ENCODE measurements around the gene SH3TC1.

Gene SH3TC1

DNA sequence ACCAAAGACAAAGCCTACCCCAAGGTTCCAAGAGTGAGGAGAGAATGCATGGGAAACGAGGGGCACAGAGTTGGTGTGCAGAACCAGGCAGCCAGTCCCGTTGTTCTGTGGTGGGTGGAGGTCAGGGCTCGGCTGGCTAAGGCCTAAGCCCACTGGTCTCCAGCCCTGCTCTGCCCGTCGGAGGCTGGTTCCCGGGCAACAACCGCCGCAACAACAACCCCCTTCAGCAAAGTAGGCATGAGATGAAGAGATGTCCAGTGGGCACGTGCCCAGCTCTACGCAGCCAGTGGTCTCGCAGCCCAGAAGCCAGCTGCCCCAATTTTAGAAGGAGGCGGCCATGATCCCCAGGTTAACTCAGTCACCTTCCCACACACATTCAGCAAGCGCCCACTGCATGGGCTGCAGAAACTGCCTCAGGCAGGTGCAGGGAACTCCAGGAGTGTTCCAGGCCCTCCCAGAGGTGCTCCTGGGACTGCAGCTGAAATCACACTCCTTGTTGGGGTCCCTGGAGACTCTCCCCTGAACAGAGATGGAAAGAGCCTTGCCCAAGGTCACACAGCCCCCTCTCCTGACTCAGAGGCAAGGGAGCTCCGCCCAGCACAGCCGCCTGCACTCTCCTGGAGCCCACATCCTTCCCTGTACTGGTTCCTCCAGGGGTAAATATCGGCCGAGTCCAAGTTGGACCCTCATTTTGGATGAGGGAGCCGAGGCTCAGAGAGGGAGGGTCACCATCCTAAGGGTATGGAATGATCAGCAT lies 45.1 kb downstream of the SH3TC1 start:
- TF ChIP-seq, protein P1, sequence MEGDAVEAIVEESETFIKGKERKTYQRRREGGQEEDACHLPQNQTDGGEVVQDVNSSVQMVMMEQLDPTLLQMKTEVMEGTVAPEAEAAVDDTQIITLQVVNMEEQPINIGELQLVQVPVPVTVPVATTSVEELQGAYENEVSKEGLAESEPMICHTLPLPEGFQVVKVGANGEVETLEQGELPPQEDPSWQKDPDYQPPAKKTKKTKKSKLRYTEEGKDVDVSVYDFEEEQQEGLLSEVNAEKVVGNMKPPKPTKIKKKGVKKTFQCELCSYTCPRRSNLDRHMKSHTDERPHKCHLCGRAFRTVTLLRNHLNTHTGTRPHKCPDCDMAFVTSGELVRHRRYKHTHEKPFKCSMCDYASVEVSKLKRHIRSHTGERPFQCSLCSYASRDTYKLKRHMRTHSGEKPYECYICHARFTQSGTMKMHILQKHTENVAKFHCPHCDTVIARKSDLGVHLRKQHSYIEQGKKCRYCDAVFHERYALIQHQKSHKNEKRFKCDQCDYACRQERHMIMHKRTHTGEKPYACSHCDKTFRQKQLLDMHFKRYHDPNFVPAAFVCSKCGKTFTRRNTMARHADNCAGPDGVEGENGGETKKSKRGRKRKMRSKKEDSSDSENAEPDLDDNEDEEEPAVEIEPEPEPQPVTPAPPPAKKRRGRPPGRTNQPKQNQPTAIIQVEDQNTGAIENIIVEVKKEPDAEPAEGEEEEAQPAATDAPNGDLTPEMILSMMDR (IDR thresholded peaks at IDR 0.05; ENCODE audit: insufficient read depth, missing control alignments) = no peak
- no peak for FAIRE-seq
- no peak for DNase-seq (ENCODE audit: insufficient read length, low spot score)

DNA sequence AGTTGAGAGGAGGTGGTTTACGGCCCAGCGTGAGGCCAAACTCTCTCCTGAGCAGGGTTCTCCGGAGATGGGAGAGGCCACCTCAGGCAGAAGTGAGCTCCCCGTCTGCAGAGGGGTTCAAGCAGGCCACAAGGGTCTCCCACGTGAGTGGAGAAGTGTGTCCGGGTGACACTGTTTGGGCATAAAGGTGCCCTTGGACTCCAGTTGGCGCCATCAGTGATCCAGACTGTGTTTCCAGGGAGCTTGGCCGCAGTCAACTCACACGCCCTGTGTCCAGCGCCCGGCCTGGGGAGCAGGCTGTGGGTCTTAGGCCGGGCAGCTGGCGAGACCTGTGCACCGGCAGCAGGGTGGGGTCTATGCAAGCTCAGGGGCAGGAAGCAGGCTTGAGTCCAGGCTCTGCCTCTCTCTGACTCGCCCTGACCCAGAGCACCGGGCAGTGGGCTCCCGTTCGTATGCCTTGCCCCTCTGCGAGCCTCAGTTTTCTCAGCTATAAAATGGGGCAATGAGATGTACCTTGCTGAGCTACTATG lies 45.9 kb downstream of the SH3TC1 start:
- TF ChIP-seq, protein P1 (IDR thresholded peaks at IDR 0.05; ENCODE audit: insufficient read depth, missing control alignments) = no peak
- no peak for DNase-seq (ENCODE audit: insufficient read length, low spot score)
- no peak for FAIRE-seq

DNA sequence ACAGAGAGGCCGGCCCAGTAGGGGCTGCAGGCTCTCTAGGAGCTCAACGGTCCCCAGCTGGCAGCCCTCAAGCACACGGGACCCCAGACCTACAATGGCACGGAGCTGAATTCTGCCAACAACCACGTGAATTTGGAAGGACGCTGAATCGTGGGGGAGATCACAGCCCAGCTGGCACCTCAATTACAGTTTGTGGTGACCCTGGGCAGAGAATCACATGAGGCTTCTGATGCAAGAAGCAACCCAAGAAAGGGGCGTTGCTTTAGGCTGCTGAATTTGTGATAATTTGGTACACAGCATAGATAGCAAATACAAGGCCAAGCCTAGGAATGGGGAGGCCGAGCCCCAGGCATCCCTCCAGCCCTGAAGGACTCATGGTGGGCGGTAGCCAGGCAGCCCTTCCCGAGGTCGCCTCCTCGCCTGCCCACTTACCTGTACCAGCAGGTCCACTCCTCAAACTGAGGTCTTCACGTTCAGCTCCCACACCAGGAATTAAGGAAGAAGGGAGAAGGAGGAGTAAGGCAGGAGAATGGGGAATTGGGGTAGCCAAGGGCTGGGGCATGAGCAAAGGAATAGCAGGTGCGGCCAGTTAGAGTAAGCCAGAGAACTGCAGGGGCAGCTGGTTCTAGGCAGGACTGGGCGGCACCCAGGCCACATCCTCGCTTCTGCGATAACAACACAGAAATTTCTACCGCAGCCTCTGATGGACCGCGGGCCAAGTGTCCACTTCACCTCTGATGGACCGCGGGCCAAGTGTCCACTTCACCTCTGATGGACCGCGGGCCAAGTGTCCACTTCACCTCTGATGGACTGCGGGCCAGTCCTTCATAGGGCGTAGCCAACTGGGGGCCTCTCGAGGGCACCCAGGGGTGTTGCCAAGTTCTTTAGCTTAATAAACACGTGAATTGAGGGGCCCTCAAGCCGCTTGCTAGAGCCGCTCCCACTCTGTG lies 47.1 kb downstream of the SH3TC1 start:
- no peak for DNase-seq (ENCODE audit: insufficient read length, low spot score)
- TF ChIP-seq, protein P1 (IDR thresholded peaks at IDR 0.05; ENCODE audit: insufficient read depth, missing control alignments) = no peak
- no peak for FAIRE-seq

DNA sequence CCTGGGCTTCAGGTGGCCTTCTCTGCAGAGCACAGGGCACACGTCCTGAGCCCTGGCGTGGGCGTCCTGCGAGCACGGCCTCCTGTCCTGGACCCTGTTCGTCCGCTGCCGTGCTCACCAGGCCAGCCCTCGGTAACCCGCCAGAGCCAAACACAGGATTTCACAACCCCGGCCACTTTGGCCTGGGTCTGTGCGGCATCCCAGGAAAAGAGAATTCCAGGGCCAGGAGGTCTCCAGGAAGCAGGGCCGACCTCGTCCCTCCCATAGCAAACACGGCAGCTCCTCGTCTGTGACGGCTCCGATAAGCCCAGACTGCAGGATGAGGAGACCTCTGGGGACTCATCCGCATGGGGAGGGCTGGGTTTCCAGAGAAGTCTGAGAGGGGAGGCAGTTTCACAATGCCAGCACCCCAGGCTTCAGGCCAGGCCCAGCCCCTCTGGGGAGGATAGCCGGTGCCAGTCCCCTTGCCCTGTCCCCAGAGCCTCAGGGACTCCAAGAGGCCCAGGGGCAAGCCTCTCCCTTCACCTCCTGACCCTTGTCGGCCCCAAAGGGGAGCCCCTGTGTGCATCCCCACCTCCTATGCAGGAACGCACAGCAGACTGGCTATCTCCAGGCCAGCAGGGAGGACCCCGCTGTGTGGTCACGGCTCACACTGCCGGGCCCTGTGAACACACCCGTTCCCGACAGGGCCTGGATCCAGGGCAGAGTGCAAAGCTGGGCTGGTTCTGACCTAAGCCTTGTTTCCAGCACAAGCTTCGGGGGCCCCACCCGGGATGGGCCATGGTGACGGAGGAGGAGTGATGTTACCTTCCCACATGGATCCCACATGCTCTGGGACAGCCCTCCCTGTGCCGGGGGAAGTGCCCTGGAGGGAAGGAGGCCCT lies 48.2 kb downstream of the SH3TC1 start:
- TF ChIP-seq, protein P1 (IDR thresholded peaks at IDR 0.05; ENCODE audit: insufficient read depth, missing control alignments) = no peak
- DNase-seq (ENCODE audit: insufficient read length, low spot score) (no peak), FAIRE-seq (no peak)

DNA sequence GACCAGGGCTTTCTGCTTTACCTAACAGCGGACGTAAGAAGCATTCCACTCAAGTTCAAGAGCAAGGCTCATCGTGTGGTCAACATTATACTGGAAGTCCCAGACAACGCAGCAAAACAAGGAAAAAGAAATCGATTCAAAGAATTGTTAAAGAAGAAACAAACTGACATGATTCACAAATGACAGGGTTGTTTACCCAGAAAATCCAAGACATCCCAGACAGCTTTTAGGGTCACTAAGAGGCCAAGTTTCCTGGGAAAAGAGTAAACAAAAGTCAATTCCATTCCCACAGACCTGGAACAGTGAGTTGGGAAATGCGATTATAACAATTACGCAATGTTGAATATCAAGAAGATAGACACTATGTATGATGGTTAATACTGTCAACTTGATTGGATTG lies 49.0 kb downstream of the SH3TC1 start:
- no peak for FAIRE-seq
- TF ChIP-seq, protein P1 (IDR thresholded peaks at IDR 0.05; ENCODE audit: insufficient read depth, missing control alignments) = no peak
- DNase-seq (ENCODE audit: insufficient read length, low spot score) = no peak

DNA sequence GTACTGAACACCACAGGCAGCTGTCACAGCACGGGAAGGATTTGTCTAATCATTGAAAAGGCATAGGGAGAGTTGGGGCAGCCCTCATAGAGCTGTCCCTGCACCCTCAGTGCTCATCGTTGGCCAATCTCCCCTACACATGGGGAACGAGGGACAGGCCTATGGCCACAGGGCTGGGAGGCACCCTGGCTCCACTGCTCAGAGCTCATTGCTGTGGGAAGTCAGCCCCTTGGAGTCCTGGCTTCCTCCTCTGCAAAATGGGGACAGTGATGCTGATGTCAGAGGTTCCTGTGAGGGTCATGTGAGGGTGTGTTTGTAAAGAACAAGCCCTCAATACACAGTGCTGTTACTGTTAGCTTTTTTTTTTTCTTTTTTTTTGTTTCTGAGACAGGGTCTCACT lies 51.1 kb downstream of the SH3TC1 start:
- no peak for FAIRE-seq

More for the DNA sequence above, 51.1 kb downstream of the SH3TC1 start:
- DNase-seq (ENCODE audit: insufficient read length, low spot score) = no peak
- TF ChIP-seq, protein P1 (IDR thresholded peaks at IDR 0.05; ENCODE audit: insufficient read depth, missing control alignments) = no peak
